ENCODE results near the gene ZFYVE28. TPM values are rescaled to one million over a fixed set of nuclear protein-coding genes. Genes with fewer than 3 reads are reported as not detected.
A peak's percentile ranks its signal among the peaks of the same experiment; 100 is the strongest.

Gene ZFYVE28
- total RNA-seq, 1 donor: 10.5 TPM

DNA sequence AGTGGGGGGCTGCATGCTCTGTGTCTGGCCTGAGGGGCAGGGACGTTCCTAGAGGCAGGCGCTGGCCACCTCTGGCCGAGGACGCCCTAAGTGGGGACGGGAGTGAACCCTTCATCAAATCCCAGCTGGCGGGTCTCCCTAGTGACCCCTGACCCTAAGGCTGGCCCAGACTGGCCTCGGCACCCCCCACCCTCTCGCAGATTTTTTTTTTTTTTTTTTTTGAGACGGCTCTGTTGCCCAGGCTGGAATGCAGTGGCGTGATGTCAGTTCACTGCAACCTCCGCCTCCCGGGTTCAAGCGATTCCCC is 155.5 kb downstream of the ZFYVE28 start:
- H3K27me3 ChIP-seq (ENCODE audit: insufficient read depth, low read length): no peaks in the 10 kb centered on the region
- no peaks in the 10 kb centered on the region for H3K36me3 ChIP-seq (ENCODE audit: insufficient read depth, low read length)
- H3K27ac ChIP-seq (ENCODE audit: low read depth, low read length): peak overlapping the region; percentile 75
- H3K9me3 ChIP-seq (ENCODE audit: low read depth, low read length): no peaks in the 10 kb centered on the region
- H4K20me1 ChIP-seq (ENCODE audit: insufficient read depth, low read length): peaks cover 27% of the 10 kb centered on the region
- peak overlapping the region; percentile 78 for H3K4me3 ChIP-seq (ENCODE audit: insufficient read depth, low read length)
- peak overlapping the region; percentile 91 for H3K4me2 ChIP-seq (ENCODE audit: insufficient read depth, low read length)
- H3K4me1 ChIP-seq (ENCODE audit: insufficient read depth, low read length): peaks cover 24% of the 10 kb centered on the region
- peak overlapping the region; percentile 68 for H2AFZ ChIP-seq (ENCODE audit: low read length)
- DNase-seq (ENCODE audit: insufficient read length, low spot score, missing footprints): no peak
- peaks cover 34% of the 10 kb centered on the region for H3K79me2 ChIP-seq (ENCODE audit: insufficient read depth, low read length)
- TF ChIP-seq, protein P1, sequence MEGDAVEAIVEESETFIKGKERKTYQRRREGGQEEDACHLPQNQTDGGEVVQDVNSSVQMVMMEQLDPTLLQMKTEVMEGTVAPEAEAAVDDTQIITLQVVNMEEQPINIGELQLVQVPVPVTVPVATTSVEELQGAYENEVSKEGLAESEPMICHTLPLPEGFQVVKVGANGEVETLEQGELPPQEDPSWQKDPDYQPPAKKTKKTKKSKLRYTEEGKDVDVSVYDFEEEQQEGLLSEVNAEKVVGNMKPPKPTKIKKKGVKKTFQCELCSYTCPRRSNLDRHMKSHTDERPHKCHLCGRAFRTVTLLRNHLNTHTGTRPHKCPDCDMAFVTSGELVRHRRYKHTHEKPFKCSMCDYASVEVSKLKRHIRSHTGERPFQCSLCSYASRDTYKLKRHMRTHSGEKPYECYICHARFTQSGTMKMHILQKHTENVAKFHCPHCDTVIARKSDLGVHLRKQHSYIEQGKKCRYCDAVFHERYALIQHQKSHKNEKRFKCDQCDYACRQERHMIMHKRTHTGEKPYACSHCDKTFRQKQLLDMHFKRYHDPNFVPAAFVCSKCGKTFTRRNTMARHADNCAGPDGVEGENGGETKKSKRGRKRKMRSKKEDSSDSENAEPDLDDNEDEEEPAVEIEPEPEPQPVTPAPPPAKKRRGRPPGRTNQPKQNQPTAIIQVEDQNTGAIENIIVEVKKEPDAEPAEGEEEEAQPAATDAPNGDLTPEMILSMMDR (IDR thresholded peaks at IDR 0.05; ENCODE audit: extremely low read depth, low read depth, low read length): no peak

DNA sequence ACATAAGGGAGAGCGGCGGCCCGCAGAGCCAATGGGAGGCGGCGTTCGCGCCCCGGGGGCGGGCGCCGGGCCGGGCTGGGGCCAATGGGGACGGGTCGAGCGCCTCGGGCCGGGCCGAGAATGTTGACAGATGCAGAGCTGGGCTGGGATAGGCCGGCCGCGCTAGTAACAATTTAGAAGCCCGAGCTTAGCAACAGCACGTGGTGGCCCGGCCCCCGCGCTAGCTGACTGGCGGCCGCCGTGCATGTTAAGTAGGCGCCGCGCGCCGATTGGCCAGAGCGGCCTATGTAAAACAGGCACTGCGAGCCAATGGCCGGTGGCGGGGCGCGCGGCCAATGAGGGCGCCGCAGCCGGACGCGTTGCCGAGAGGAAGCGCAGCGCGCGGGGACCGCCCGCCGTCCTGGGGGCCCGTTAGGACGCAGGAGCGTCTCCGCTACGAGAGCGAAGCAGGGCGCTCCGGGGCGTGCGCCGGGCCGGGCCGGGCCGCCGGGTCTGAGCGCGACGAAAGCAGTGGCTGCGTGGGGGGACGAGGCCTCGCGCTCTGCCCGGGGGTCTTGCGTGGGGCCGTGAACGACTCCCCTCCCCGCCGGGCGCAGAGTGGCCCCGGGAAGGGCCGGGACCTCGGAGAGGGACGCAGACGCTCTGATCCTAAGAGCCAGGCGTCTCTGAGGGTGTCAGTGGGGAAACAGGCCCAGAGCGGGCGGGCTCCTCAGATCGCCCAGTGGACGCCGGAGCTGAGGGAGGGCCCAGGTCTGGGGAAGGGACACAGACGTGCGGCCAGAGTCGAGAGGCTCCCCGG is 156.1 kb downstream of the ZFYVE28 start:
- H4K20me1 ChIP-seq (ENCODE audit: insufficient read depth, low read length): peaks cover 32% of the 10 kb centered on the region
- peak overlapping the region; percentile 68 for H2AFZ ChIP-seq (ENCODE audit: low read length)
- peak overlapping the region; percentile 75 for H3K27ac ChIP-seq (ENCODE audit: low read depth, low read length)
- no peaks in the 10 kb centered on the region for H3K9me3 ChIP-seq (ENCODE audit: low read depth, low read length)
- H3K79me2 ChIP-seq (ENCODE audit: insufficient read depth, low read length): peaks cover 40% of the 10 kb centered on the region
- peak; percentile 100 for DNase-seq (ENCODE audit: insufficient read length, low spot score, missing footprints)
- H3K4me1 ChIP-seq (ENCODE audit: insufficient read depth, low read length): peaks cover 24% of the 10 kb centered on the region
- no peaks in the 10 kb centered on the region for H3K36me3 ChIP-seq (ENCODE audit: insufficient read depth, low read length)
- peak overlapping the region; percentile 87 for H3K4me3 ChIP-seq (ENCODE audit: insufficient read depth, low read length)
- H3K4me2 ChIP-seq (ENCODE audit: insufficient read depth, low read length): peak overlapping the region; percentile 91
- TF ChIP-seq, protein P1 (IDR thresholded peaks at IDR 0.05; ENCODE audit: extremely low read depth, low read depth, low read length): no peak
- no peaks in the 10 kb centered on the region for H3K27me3 ChIP-seq (ENCODE audit: insufficient read depth, low read length)

- H3K27me3 ChIP-seq (ENCODE audit: insufficient read depth, low read length): no peaks in the 10 kb centered on the region
- TF ChIP-seq, protein P1 (IDR thresholded peaks at IDR 0.05; ENCODE audit: extremely low read depth, low read depth, low read length): no peak
- peak within 1 kb of the TSS; percentile 75 for H3K27ac ChIP-seq (ENCODE audit: low read depth, low read length)
- peaks cover 44% of the 10 kb centered on the region for H3K79me2 ChIP-seq (ENCODE audit: insufficient read depth, low read length)
- peak within 1 kb of the TSS; percentile 68 for H2AFZ ChIP-seq (ENCODE audit: low read length)
- H3K36me3 ChIP-seq (ENCODE audit: insufficient read depth, low read length): peaks cover 3% of the 10 kb centered on the region
- H3K4me2 ChIP-seq (ENCODE audit: insufficient read depth, low read length): peak within 1 kb of the TSS; percentile 93
- H4K20me1 ChIP-seq (ENCODE audit: insufficient read depth, low read length): peaks cover 38% of the 10 kb centered on the region
- H3K4me1 ChIP-seq (ENCODE audit: insufficient read depth, low read length): peaks cover 30% of the 10 kb centered on the region
- no peaks in the 10 kb centered on the region for H3K9me3 ChIP-seq (ENCODE audit: low read depth, low read length)
- no peak for DNase-seq (ENCODE audit: insufficient read length, low spot score, missing footprints)
- H3K4me3 ChIP-seq (ENCODE audit: insufficient read depth, low read length): peak within 1 kb of the TSS; percentile 87
These were observed 156.6 kb downstream of the ZFYVE28 start, which contains the start of gene MXD4 for GRCh38 chr4:2261853-2262144. TSS of gene MXD4 (minus strand) at chr4:2262109. CDS start at chr4:2261980, 129 bp downstream.

DNA sequence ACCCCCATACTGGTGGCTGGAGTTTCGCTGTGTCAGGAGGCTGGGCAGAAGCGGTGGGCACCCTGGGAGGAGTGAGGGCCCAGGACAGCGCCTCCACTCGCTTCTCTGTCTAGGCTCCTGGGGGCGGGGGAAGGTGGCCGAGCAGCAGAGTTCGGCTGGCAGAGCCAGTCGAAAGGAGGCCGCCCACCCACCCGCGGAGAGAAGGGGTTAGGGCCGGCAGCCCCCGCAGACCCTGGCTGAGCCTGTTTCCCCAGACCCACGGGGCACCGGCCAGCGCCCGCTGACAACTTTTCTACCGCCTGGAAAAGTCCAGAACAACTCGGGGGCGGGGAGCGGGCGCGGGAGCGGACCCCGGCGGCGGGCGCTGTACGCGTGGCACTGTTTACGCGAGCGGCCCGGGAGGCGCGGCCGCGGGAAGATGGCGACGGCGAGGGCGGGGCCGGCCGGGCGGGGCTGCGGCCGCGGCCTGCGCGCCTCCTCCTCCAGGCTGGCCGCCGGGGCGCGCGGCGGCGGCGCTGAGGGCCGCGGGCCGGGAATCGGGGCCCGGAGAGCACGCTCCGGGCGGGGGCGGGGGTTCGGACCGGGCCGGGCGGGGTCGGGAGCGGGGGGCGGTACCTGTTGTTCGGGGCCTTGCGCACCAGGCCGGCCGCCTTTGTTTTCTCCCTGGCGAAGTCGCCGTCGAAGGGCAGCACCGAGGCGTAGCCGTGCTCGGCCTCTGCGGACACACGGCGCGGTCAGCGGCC is 157.2 kb downstream of the ZFYVE28 start:
- Histone ChIP-seq H3K4me1 (ENCODE audit: insufficient read depth, low read length) (peaks cover 31% of the 10 kb centered on the region), H3K79me2 (ENCODE audit: insufficient read depth, low read length) (peaks cover 49% of the 10 kb centered on the region), H3K36me3 (ENCODE audit: insufficient read depth, low read length) (peaks cover 5% of the 10 kb centered on the region), H2AFZ (ENCODE audit: low read length) (no peak overlapping the region), H3K27me3 (ENCODE audit: insufficient read depth, low read length) (no peaks in the 10 kb centered on the region), H3K4me3 (ENCODE audit: insufficient read depth, low read length) (peak overlapping the region; percentile 87), H4K20me1 (ENCODE audit: insufficient read depth, low read length) (peaks cover 43% of the 10 kb centered on the region), H3K9me3 (ENCODE audit: low read depth, low read length) (no peaks in the 10 kb centered on the region), H3K4me2 (ENCODE audit: insufficient read depth, low read length) (peak overlapping the region; percentile 93), H3K27ac (ENCODE audit: low read depth, low read length) (peak overlapping the region; percentile 48)
- peak; percentile 98 for DNase-seq (ENCODE audit: insufficient read length, low spot score, missing footprints)
- TF ChIP-seq, protein P1 (IDR thresholded peaks at IDR 0.05; ENCODE audit: extremely low read depth, low read depth, low read length): no peak

Measured in osteoblast (primary cell).